SK-N-SH (cell line): ENCODE data around the gene BUD31. TPM values are rescaled to one million over a fixed set of nuclear protein-coding genes. Genes with fewer than 3 reads are reported as not detected.
A peak's percentile ranks its signal among the peaks of the same experiment; 100 is the strongest.

Experiments
- CTCF ChIA-PET: fragments of 300-600, 350-600 bp; formaldehyde crosslinking; extraction: SDS; loops from one replicate; lab custom pipeline; 2021; lab: Yijun Ruan, JAX
- POLR2A ChIA-PET: fragments of 350-600 bp; sonication (Branson Sonifier 250); formaldehyde crosslinking; extraction: SDS; loops from one replicate; lab custom pipeline; 2020; ENCODE audit warnings: antibody characterized with exemption, inconsistent platforms; lab: Yijun Ruan, JAX
- DNase-seq: peaks from one replicate; pipeline ENCODE4 v3.0.0; 2012
- H2AFZ ChIP-seq: fragments of 200-600 bp; sonication (generic); 2 replicates; pipeline ENCODE4 v1.8.1; 2016; ENCODE audit warnings: antibody characterized with exemption, mild to moderate bottlenecking, low read depth
- H3F3A ChIP-seq: fragments of 200-600 bp; sonication (generic); replicated peaks from 2 replicates; pipeline ENCODE3; 2016; ENCODE audit warnings: antibody characterized with exemption, mild to moderate bottlenecking; ENCODE audit not compliant: insufficient read depth
- H3K27ac ChIP-seq, 2 experiments: fragments of 200-500 bp in 1 of 2; fragments of 200-600 bp in 1 of 2; sonication (Bioruptor generic) in 1 of 2; sonication (generic), shearing (Covaris generic) in 1 of 2; 2 replicates each; pipeline versions ENCODE4 v1.5.1 to v1.6.1; 2014 to 2016; ENCODE audit warnings: low read depth in 2 of 2, inconsistent platforms in 1 of 2, low read length in 1 of 2, mild to moderate bottlenecking in 1 of 2, mixed read lengths in 1 of 2
- H3K27me3 ChIP-seq: fragments of 200-600 bp; sonication (generic), shearing (Covaris generic); 2 replicates; pipeline ENCODE4 v1.6.1; 2016; ENCODE audit warnings: mixed run types; ENCODE audit not compliant: insufficient read depth
- H3K36me3 ChIP-seq, 2 experiments: fragments of 200-500 bp in 1 of 2; fragments of 200-600 bp in 1 of 2; sonication (Bioruptor generic) in 1 of 2; sonication (generic) in 1 of 2; replicated peaks in 1 of 2; 2 replicates each; pipeline versions ENCODE3 to v1.5.1; 2014 to 2016; ENCODE audit warnings: low read length in 1 of 2, mild to moderate bottlenecking in 1 of 2; ENCODE audit not compliant: insufficient read depth in 2 of 2, control insufficient read depth in 1 of 2
- H3K4me1 ChIP-seq, 2 experiments: fragments of 200-500 bp in 1 of 2; fragments of 200-600 bp in 1 of 2; sonication (Bioruptor generic) in 1 of 2; sonication (generic), shearing (Covaris generic) in 1 of 2; 2 replicates each; pipeline versions ENCODE4 v1.5.1 to v1.6.1; 2014 to 2016; ENCODE audit warnings: low read depth in 1 of 2, low read length in 1 of 2, mixed run types in 1 of 2; ENCODE audit not compliant: insufficient read depth in 2 of 2, control insufficient read depth in 1 of 2
- H3K4me2 ChIP-seq: fragments of 200-600 bp; sonication (generic), shearing (Covaris generic); 2 replicates; pipeline ENCODE4 v1.6.1; 2017; ENCODE audit warnings: mixed run types
- H3K4me3 ChIP-seq, 2 experiments: fragments of 200-500 bp in 1 of 2; fragments of 200-600 bp in 1 of 2; sonication (Bioruptor generic) in 1 of 2; sonication (generic), shearing (Covaris generic) in 1 of 2; 2 replicates each; pipeline versions ENCODE4 v1.5.1 to v1.8.1; 2014 to 2016; ENCODE audit warnings: low read depth in 2 of 2, inconsistent platforms in 1 of 2, low read length in 1 of 2, mild to moderate bottlenecking in 1 of 2, mixed read lengths in 1 of 2, moderate library complexity in 1 of 2
- H3K79me2 ChIP-seq: fragments of 200-600 bp; sonication (generic); 2 replicates; pipeline ENCODE4 v1.8.1; 2017; ENCODE audit warnings: mild to moderate bottlenecking; ENCODE audit not compliant: insufficient read depth
- H3K9ac ChIP-seq: fragments of 200-600 bp; sonication (generic); 2 replicates; pipeline ENCODE4 v1.6.1; 2017; ENCODE audit warnings: mixed run types
- H3K9me2 ChIP-seq: fragments of 200-600 bp; sonication (generic); 2 replicates; pipeline ENCODE4 v1.6.1; 2017; ENCODE audit warnings: mixed run types
- H3K9me3 ChIP-seq: fragments of 200-600 bp; sonication (generic); 2 replicates; pipeline ENCODE4 v1.6.1; 2017; ENCODE audit warnings: mixed run types, mild to moderate bottlenecking, moderate library complexity
- H4K20me1 ChIP-seq: fragments of 200-600 bp; sonication (generic); 2 replicates; pipeline ENCODE4 v1.6.1; 2017; ENCODE audit warnings: mild to moderate bottlenecking, mixed run types; ENCODE audit not compliant: insufficient read depth
- CTCF ChIP-seq: fragments of 200-600 bp; sonication (generic); IDR thresholded peaks from 2 replicates; pipeline ENCODE4 v1.6.1; 2017; ENCODE audit warnings: antibody characterized with exemption, mild to moderate bottlenecking, moderate library complexity
- FOSL2 ChIP-seq: IDR thresholded peaks from 2 replicates; pipeline ENCODE4 v1.4.0; 2012; ENCODE audit warnings: low read depth, mild to moderate bottlenecking, moderate library complexity, borderline replicate concordance
- FOXJ3 ChIP-seq: sonication (generic); formaldehyde crosslinking; IDR thresholded peaks from 2 replicates; pipeline ENCODE4 v1.5.1; 2020; ENCODE audit warnings: mild to moderate bottlenecking, missing genetic modification reagents
- GATA2 ChIP-seq: sonication (generic); formaldehyde crosslinking; IDR thresholded peaks from 2 replicates; pipeline ENCODE4 v1.5.0; 2020; ENCODE audit warnings: mild to moderate bottlenecking, missing genetic modification reagents
- MAX ChIP-seq: IDR thresholded peaks from 2 replicates; pipeline ENCODE4 v1.4.0; 2012; ENCODE audit warnings: low read depth
- MEF2A ChIP-seq: IDR thresholded peaks from 2 replicates; pipeline ENCODE4 v1.4.0; 2012; ENCODE audit warnings: low read depth, borderline replicate concordance
- RAD21 ChIP-seq: IDR thresholded peaks from 2 replicates; pipeline ENCODE4 v1.6.1; 2012; ENCODE audit warnings: mild to moderate bottlenecking, low read length
- RFX5 ChIP-seq: IDR thresholded peaks from 2 replicates; pipeline ENCODE4 v1.6.1; 2012; ENCODE audit warnings: mild to moderate bottlenecking, improper control_type of control experiment, low read length
- RXRA ChIP-seq: IDR thresholded peaks from 2 replicates; pipeline ENCODE4 v1.4.0; 2012; ENCODE audit warnings: low read depth, mild to moderate bottlenecking, borderline replicate concordance
- SIN3A ChIP-seq: IDR thresholded peaks from 2 replicates; pipeline ENCODE4 v1.6.1; 2012; ENCODE audit warnings: low read depth, mild to moderate bottlenecking, low read length, moderate library complexity, borderline replicate concordance
- USF2 ChIP-seq: fragments of 150-350 bp; IDR thresholded peaks from 2 replicates; pipeline ENCODE4 v1.6.1; 2017; ENCODE audit warnings: antibody characterized with exemption, low read length, low read depth, borderline replicate concordance
- YY1 ChIP-seq: IDR thresholded peaks from 2 replicates; pipeline ENCODE4 v1.4.0; 2012; ENCODE audit warnings: low read depth, mild to moderate bottlenecking
- ZBTB33 ChIP-seq: IDR thresholded peaks from 2 replicates; pipeline ENCODE4 v1.4.0; 2012; ENCODE audit warnings: low read depth, borderline replicate concordance
- WGBS: methylation state at CpG from one replicate; pipeline ENCODE4 v1.1.6; 2017; ENCODE audit warnings: low lambda C conversion rate; 5-methylcytosine and 5-hydroxymethylcytosine counted together
- polyA plus RNA-seq, 3 experiments: library from polyadenylated mRNA; depleted of rRNA; stranded (reverse); fragments of >200 nt; gene quantifications; 2 replicates each; pipeline ENCODE4 v1.2.3, GENCODE V29; 2012

The BUD31 gene
- polyA plus RNA-seq, 1 of the 3 experiments (the other 2 are of a cell fraction) = 162 TPM

GRCh38 chr7:99409806-99410205, 1.0 kb downstream of the BUD31 start:
- POLR2A ChIA-PET = interaction anchor here (1.9 to 5.2 kb wide), 4 partner anchors 11 to 37 kb away, joined by 6 to 102 read pairs (median 9); partner anchors contain the start of genes CPSF4 and PTCD1

GRCh38 chr7:99410635-99411034, 1.9 kb downstream of the BUD31 start:
- H3K4me1 ChIP-seq = peaks cover 15 to 19% of the 10 kb centered on the region in 2 experiments; a peak in 3 of 4 replicates
- no peak for DNase-seq
- ChIA-PET POLR2A (no interaction called here), CTCF (no interaction called here)
- peaks cover 95% of the 10 kb centered on the region for H3K79me2 ChIP-seq
- peaks cover 32% of the 10 kb centered on the region for H4K20me1 ChIP-seq
- no peaks in the 10 kb centered on the region for H3K27me3 ChIP-seq
- 76% methylated on average over 2 of the region's 2 CpGs for WGBS
- H3K27ac ChIP-seq = peak overlapping the region in 1 of 2 experiments; percentile 99; a peak in 1 of 4 replicates
- H3K4me3 ChIP-seq = peak overlapping the region in 1 of 2 experiments; percentile 97; a peak in 1 of 4 replicates
- H3K9me3 ChIP-seq = no peaks in the 10 kb centered on the region
- no peak for TF ChIP-seq RAD21
- TF ChIP-seq ZBTB33 = no peak
- TF ChIP-seq RFX5 = no peak
- H3K9ac ChIP-seq = no peak overlapping the region
- H3K9me2 ChIP-seq = no peaks in the 10 kb centered on the region
- H3F3A ChIP-seq = peaks cover 27% of the 10 kb centered on the region
- H3K36me3 ChIP-seq = peaks cover 36 to 53% of the 10 kb centered on the region in 2 experiments
- H2AFZ ChIP-seq = no peak overlapping the region
- H3K4me2 ChIP-seq = peak overlapping the region; percentile 91; the same call in 1 of the 2 replicates

More at GRCh38 chr7:99409806-99410205, 1.0 kb downstream of the BUD31 start:
- Histone ChIP-seq H3K4me3 (peak overlapping the region; percentile 85 to 97), H3K36me3 (peaks cover 34 to 50% of the 10 kb centered on the region in 2 experiments), H3K9me2 (no peaks in the 10 kb centered on the region), H3K9ac (peak overlapping the region; percentile 96), H4K20me1 (peaks cover 40% of the 10 kb centered on the region), H3K9me3 (no peaks in the 10 kb centered on the region), H3K4me2 (peak overlapping the region; percentile 91), H3K27me3 (no peaks in the 10 kb centered on the region), H3K4me1 (peaks cover 15 to 21% of the 10 kb centered on the region in 2 experiments), H3K79me2 (peaks cover 98% of the 10 kb centered on the region), H2AFZ (no peak overlapping the region), H3F3A (peaks cover 22% of the 10 kb centered on the region), H3K27ac (peak overlapping the region in 1 of 2 experiments; percentile 99; a peak in 1 of 4 replicates)
- CTCF ChIA-PET = interaction anchor here (3.5 kb wide), 1 partner anchor 10 kb away, joined by 16 read pairs; no protein-coding TSS in a partner anchor
- TF ChIP-seq GATA2 = no peak
- no peak for TF ChIP-seq MAX
- TF ChIP-seq RFX5 = no peak
- no peak for TF ChIP-seq MEF2A
- TF ChIP-seq CTCF = no peak
- TF ChIP-seq FOXJ3 (CRISPR knock-in tag) = no peak
- no peak for TF ChIP-seq FOSL2
- no peak for TF ChIP-seq RXRA
- no peak for TF ChIP-seq USF2
- no peak for TF ChIP-seq SIN3A
- no peak for TF ChIP-seq YY1
- DNase-seq = no peak
- WGBS = 30% methylated on average over 3 of the region's 3 CpGs
